Omental fat pad (tissue), 4 donors: Measurements from ENCODE around the gene ASMTL. TPM values are rescaled to one million over a fixed set of nuclear protein-coding genes. Genes with fewer than 3 reads are reported as not detected.

Experiments used
- ATAC-seq: fragments of 150-250 bp; one replicate; pipeline ENCODE4 v1.9.1; 2016; ENCODE audit warnings: mild to moderate bottlenecking, moderate library complexity; ENCODE audit not compliant: low FRiP score
- DNase-seq: peaks from one replicate; pipeline ENCODE4 v3.0.0-alpha.2; 2019; ENCODE audit warnings: low spot score
- total RNA-seq, 4 donors: library from RNA; depleted of rRNA; stranded (reverse); fragments of >200 nt; gene quantifications; one replicate each; pipeline ENCODE4 v1.1.0, GENCODE V29; 2016
- TF ChIP-seq, protein P1 (sequence below), 3 donors: fragments of 450-650 bp; IDR thresholded peaks; one replicate each; pipeline ENCODE4 v1.5.1; 2016 to 2017; ENCODE audit warnings: antibody characterized with exemption in 3 of 3, mild to moderate bottlenecking in 3 of 3, moderate library complexity in 2 of 3

Gene ASMTL
- total RNA-seq, 4 donors from 2014 or later: 17.9 to 27.3 (median 21.8) TPM

DNA sequence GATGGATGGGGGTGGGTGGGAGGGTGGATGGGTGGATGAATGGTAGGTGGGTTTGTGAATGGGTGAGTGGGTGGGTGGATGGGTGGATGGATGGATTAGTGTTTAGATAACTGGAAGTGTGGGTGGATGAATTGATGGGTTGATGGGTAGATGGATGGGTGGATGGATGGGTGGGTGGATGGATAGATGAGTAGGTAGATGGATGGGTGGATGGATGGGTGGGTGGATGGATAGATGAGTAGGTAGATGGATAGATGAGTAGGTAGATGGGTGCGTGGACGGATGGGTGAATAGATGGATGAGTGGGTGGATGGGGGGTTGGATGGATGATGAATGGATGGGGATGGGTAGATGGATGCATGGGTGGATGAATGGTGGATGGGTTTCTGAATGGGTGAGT is 20.3 kb upstream of the ASMTL start:
- ATAC-seq: no peak
- TF ChIP-seq, protein P1, sequence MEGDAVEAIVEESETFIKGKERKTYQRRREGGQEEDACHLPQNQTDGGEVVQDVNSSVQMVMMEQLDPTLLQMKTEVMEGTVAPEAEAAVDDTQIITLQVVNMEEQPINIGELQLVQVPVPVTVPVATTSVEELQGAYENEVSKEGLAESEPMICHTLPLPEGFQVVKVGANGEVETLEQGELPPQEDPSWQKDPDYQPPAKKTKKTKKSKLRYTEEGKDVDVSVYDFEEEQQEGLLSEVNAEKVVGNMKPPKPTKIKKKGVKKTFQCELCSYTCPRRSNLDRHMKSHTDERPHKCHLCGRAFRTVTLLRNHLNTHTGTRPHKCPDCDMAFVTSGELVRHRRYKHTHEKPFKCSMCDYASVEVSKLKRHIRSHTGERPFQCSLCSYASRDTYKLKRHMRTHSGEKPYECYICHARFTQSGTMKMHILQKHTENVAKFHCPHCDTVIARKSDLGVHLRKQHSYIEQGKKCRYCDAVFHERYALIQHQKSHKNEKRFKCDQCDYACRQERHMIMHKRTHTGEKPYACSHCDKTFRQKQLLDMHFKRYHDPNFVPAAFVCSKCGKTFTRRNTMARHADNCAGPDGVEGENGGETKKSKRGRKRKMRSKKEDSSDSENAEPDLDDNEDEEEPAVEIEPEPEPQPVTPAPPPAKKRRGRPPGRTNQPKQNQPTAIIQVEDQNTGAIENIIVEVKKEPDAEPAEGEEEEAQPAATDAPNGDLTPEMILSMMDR (IDR thresholded peaks at IDR 0.05): no peak
- no peak for DNase-seq

DNA sequence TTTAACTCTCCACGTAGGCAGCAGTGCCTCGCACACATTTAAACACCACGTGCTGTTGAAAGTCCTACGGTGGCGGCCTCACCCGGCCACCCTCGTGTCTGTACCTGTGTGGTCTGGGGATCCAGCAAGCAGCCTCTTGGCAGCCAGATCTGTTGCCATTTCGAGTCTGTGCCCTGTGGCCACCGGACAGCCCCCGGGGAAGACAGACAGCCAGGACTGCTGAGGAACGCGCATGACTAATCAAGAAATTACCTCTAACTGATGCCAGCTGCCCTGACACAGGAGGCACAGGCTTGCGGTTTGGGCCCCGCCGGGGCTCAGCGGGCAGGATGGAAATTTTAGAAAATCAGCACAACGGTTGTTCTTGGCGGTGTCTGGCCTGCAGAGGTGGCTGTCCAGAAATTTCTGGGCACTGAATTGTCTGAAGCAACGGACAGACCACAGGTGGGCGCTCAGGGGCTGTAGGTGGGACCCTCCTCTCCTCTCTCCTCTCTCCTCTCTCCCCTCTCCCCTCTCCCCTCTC is 15.6 kb upstream of the ASMTL start:
- no peak for DNase-seq
- ATAC-seq: no peak
- TF ChIP-seq, protein P1 (IDR thresholded peaks at IDR 0.05): no peak

DNA sequence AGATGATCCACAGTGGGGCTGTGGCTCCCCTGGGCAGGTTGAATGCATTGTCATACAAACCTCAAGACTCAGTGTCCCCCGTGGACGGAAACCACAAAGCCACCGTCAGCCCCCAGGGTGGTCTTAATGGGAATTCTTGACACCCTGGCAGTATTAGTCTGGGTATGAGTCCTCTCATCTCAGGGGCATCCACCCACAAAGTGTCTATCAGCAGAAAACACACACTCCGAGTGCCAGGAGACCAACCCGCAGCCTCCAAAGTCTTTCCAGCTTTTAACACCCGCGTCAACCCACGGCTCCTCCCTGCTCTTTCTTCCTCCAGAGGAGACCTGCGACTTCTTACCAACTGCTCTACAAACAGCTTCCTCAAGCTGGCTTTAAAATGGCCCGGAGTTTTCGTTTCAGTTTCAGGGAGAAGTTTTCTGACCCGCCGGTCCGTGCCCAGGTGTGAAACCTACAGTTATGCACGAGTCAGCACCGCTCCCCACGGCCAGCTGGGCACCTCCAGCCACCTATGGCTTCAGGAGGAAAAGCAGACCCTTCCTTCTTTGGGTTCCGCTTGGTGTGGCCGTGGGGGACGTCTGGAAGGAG is 14.4 kb upstream of the ASMTL start:
- TF ChIP-seq, protein P1 (IDR thresholded peaks at IDR 0.05): no peak
- DNase-seq (no peak), ATAC-seq (no peak)

DNA sequence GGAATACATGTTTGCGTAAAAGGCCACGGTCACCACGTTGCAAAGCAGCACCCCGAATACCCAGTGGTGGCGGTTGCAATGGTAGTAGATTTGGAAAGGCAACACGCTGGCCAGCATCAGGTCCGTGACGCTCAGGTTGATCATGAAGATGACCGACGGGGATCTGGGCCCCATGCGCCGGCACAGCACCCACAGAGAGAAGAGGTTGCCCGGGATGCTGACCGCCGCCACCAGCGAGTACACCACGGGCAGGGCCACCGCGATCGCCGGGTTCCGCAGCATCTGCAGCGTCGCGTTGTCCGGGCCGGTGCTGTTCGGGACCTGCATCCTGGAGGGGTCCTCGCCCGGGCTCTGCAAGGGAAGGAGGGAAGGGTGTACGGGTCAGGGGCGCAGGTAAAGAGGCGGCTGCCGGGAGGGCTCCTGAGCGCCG is 13.5 kb upstream of the ASMTL start:
- ATAC-seq (no peak), DNase-seq (no peak)
- TF ChIP-seq, protein P1 (IDR thresholded peaks at IDR 0.05): no peak

DNA sequence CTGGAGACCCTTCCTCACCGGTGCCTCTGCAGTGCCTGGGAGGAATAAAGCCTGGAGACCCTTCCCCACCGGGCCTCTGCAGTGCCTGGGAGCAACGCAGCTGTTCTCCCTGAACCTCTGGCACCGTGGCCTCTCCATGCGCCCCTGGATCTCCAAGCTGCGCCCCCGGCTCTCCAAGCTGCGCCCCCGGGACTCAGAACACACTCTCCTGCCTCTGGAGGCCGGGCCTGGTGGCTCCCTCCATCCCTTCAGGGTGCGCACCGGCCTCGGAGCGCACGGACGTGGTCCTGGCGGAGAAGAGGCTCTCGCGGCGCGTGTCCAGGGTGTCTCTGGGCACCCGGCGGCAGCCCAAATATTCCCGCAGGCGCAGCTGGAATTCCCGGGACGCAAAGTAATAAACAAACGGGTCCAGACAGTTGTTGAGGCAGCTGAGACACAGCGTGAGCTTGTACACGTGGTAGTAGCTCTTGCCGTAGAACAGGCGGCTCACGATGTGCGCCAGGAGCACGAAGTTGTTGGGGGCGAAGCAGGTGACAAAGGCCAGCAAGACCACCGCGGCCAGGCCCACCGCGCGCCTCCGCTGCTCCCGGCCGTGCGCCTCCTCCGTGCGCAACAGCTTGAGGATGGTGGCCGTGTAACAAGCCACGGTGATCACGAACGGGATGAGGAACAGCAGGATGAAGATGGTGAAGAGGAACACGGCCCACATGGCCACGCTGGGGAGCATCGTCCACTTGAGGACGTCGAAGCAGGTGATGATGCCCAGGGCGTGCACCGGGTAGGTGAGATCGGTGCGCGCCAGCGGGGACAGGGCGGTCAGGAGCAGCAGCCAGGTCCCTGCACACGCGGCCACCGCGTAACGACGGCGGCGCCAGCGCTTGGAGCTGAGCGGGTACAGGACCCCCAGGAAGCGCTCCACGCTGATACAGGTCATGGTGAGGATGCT is 12.8 kb upstream of the ASMTL start:
- ATAC-seq: no peak
- TF ChIP-seq, protein P1 (IDR thresholded peaks at IDR 0.05): no peak
- DNase-seq: no peak

DNA sequence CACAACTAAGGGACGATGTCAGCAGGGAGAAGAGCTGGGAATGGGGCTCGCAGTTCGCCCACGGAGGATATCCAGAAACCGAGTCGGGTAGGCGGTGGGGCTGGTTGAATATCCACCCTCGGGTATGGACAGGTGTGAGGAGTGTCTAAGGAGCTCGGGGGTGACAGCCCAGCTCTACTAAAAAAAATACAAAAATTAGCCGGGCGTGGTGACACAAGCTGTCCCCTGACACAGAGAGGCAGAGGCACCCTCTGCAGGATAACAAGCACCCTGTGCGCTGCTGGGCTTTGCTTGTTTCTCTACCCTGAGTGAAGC is 12.2 kb upstream of the ASMTL start:
- DNase-seq: no peak
- TF ChIP-seq, protein P1 (IDR thresholded peaks at IDR 0.05): no peak
- ATAC-seq: no peak
